ENCODE data around the gene ARHGEF17.

- no peak for TF ChIP-seq ZNF837 (tag by site-specific recombination; IDR thresholded peaks at IDR 0.05)
- no peak for TF ChIP-seq CTCF (tag by site-specific recombination; IDR thresholded peaks at IDR 0.05)
- no peak for TF ChIP-seq ZNF530 (tag by site-specific recombination; IDR thresholded peaks at IDR 0.05; ENCODE audit: low read depth)
- no peak for TF ChIP-seq ZNF335 (tag by site-specific recombination; conservative IDR thresholded peaks at IDR 0.05)
- TF ChIP-seq REST (tag by site-specific recombination; IDR thresholded peaks at IDR 0.05), result no peak
- no peak for TF ChIP-seq SP2 (tag by site-specific recombination; IDR thresholded peaks at IDR 0.05)
- TF ChIP-seq ZNF776 (tag by site-specific recombination; IDR thresholded peaks at IDR 0.05; ENCODE audit: borderline replicate concordance), result no peak
- TF ChIP-seq ELK4 (IDR thresholded peaks at IDR 0.05; ENCODE audit: borderline replicate concordance, low read depth, low read length), result no peak
Observed at GRCh38 chr11:73259406-73260126, 48.5 kb upstream of the ARHGEF17 start.
